ENCODE results near the gene C1orf210.

- no peak for TF ChIP-seq CTCF (conservative IDR thresholded peaks at IDR 0.05; ENCODE audit: low read length)
- TF ChIP-seq EZH2phosphoT487 (IDR thresholded peaks at IDR 0.05; ENCODE audit: borderline replicate concordance), result no peak
These were observed 12.7 kb upstream of the C1orf210 start for GRCh38 chr1:43298055-43298454.

All from Loucy (cell line).